Fibroblast of skin of right biceps (primary cell): ENCODE measurements around the gene PIEZO1.

Experiments
- DNase-seq: peaks from one replicate; pipeline ENCODE4 v3.0.0-alpha.2; 2013

The PIEZO1 gene

DNA sequence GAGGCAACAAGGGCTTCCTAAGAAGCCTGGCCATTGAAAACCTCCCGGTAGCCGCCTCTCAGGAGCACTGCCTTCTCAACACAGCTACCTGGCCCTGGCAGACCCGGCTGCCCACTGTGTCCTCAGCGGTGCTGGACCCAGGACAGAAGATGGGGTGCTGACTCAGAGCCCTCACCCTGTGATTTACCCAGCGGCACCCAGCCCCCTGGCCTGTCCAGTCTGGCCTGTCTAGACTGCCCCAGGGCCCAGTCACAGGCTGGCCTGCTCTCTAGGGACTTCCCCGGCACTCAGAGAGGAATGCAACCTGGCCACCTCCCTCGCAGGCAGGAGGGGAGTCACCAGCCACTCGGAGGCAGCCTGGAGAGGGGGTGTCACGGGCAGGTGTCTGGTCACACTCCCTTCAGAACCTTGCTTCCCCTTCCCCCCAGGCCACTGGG lies 20.1 kb downstream of the PIEZO1 start:
- no peak for DNase-seq

DNA sequence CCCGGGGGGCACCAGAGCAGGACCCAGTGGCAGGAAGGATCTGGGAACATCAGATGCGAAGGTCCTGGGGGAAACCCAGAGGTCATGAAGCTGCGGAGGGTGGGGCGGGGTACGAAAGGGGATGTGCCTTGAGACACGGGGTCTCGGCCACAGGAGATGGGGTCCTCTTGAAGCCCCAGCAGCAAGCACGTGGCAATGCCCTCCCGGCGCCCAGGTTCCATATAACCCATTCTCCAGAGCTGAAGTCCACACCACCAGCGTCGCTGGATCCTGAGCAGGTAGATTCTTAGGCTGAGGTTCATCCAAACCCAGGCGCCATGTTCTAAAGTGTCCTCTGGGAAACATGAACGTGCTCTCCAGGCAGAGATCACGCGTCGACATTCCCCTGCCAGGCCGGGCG lies 20.9 kb downstream of the PIEZO1 start:
- DNase-seq = no peak

DNA sequence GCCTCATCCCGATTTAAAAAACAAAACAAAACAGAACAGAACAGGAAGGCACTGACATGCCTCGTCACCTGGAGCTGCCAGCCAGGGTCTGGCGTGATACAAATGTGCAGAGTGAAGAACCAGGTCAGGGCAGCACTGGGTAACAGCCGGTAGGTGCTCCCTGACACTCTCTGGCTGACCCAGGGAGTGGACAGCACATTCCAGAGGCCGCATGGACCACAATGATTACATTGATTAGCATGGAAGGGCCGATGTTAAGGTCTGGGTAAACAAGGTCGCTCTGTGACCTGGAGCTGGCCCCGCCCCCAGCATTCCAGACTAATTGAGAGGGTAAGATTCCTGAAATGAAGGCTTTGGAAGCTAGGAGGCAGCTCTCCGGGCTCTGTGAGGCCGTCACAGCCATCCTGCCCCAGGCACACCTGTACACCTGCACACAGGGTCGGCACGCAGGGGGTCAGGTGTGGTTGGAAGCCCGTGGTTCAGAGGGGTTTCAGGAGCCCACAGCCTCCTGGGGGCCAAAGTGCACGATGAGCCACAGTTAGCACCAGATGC lies 21.4 kb downstream of the PIEZO1 start:
- no peak for DNase-seq

DNA sequence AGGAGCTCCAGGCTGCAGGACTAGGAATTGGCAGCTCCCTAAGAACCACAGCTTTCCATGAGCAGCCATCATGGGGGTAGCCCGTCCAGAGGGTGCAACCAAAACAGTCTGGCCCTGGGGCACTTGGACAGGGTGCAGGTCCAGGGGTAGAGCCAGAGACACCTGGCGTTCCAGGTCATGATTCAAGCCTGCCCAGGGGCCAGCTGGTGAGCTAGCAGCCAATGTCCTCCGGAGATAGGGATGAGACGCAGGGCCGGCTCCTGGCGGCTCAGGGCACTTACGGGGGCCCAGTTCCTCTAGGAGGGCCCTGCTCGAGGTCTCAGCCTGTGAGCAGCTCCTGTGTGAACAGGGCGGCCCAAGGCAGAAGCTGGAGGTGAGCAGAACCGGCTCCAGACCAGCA lies 22.1 kb downstream of the PIEZO1 start:
- no peak for DNase-seq

DNA sequence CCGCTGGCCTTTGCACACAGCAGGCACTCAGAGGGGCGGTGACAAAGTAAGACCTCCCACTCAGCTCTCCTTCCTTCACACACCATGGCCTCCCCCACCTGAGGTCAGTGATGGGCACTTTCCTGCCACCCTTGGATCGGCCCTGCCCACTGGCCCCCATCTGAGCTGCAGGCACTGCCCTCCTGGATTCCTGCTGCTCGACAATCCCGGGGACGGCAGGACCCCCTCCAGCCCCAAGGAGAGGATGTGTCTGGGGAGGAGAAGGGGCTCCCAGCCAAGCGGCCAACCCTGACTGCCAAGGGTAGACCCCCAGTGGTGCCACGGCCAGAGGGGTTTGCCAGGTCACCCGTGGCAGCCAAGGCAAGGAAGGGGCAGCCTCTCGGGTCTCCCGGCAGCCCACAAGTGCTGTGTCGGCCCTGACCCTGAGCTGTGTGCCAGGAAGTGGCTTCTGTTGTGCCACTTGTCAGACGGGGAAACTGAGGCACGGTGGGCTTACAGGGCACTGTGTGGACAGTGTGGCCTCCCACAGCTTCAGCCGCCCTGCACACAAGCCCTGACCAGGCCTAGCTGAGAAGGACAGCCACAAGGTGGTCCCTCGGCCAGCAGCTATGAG lies 22.7 kb downstream of the PIEZO1 start:
- DNase-seq = no peak

DNA sequence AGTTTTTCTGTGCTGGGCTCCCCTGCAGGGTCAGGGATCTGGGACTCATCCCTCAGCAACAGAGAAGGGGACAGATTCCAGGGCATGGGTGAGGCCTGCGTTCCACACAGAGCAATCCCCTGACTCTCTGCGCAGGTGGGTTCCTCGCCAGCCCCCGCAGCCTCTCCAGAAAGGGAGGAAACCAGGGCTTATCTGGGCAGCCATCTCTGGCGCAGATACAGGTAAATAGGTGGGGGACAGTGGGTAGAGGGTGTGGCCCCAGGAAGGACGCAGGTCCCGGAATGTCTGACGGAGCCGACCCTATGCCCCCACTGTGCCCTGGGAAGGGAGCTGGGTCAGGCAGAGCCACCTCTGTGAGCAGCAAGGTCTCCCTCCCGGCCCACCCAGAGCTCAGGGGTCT lies 23.2 kb downstream of the PIEZO1 start:
- no peak for DNase-seq

DNA sequence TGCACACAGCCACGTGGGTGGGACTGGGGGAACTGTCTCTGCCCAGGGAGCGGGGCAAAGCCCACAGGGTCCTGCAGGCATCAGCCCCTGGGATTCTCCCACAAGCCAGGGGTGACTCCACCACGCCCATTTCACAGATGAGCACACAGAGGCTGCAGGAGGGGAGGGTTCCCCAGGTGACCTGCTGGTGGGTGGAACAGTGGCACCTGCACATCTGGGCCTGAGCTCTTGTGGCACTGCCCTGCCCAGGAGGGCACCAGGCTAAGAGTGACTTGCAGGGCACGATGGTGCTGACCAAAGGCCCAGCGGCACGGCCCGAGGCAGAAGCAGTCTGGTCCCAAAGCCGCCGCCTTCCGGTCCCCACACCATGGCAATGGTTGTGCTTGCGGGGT lies 23.9 kb downstream of the PIEZO1 start:
- DNase-seq = no peak

DNA sequence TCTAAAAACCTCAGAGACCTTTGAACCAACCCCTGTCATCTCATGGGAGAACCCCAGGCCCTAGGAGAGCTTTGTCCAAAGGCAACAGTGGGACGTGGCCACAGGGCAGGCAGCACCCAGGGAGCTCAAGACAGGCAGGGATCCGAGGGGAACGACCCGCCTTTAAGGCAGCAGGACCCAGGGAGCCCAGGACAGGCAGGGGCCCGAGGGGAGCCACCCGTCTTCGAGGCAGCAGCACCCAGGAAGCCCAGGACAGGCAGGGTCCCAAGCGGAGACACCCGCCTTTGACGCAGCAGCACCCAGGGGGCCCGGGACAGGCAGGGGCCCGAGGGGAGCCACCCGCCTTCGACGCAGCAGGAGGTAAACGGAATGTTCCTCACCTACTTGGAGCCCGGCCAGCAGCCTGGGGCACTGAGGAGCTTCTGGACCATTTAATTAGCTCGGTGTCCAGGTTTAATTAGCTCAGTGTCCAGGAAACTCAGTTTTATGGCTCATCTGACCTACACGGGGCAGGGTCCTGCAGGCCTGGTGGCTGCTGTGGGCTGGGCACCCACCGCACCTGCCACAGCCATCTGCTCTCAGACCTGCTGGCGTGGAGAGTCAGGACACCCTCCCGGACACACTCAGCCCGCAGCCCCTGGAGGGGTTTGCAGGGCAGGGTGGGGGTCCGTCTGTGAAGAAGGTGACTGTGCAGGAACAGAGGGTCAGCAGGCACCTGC lies 24.4 kb downstream of the PIEZO1 start:
- DNase-seq = no peak

DNA sequence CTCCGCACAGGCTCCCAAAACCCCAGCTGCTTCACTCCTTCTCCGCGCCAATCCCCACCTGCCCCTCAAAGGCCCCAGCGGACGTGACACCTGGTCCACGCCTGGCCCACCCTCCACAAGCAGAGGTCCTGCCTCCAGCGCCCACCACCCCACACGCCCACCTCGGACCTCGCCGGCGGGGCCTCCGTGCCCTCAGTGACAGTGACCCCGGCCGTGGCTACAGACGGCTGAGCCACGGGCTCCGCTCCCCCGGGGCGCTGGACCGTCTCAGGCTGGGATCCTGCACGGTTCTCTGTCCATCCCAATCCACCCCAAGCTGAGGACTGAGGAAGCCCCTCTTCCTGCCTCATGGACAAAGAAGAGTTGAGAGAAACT lies 25.1 kb downstream of the PIEZO1 start:
- no peak for DNase-seq

DNA sequence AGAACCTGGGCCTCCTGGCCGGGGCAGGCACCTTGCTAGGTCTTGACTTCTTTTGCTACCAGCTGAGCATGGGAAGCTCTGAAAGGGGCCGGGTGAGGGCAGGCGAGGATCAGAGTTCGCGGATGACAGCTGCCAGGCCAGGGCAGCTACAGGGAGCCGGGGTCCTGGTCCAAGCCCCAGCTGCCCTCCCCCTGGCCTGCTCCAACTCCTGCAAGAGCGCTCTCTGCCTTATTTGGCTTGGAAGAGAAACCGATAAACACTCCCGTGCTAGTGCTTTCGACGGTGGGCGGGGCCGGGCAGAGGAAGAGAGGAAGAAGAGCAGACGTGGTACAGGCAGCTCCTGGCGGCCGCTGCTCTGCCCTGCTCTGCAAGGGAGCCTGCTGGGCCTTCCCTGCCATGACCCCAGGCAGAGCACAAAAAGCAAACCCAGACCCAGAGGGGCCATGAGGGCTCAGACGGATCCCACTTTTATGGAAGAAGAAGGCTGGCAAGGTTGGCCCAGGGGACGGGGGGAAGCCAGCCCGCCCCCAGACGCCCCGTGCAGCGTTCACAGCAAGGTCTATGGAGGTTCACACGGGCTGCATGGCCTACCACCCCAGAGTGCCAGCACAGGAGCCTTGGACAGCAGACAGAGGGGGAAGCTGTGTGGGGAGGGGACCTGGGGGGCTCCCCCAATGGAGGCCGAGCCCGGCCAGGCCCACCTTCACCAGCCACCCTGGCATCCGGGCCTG lies 25.6 kb downstream of the PIEZO1 start:
- DNase-seq = no peak

DNA sequence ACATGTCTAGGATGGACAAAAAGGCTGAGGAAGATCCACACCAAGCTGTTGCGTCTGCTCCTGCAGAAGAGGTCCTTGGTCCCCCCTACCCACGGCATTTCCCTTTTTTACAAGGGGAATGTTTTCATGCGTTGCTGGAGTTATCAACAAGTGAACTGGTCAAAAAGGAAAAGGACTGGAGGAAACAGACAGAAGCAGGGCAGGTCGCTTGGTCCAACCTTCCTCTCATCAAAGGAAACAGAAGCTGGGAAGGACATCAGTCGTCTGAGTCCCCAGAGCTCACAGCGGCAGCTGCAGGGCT lies 26.1 kb downstream of the PIEZO1 start:
- no peak for DNase-seq

DNA sequence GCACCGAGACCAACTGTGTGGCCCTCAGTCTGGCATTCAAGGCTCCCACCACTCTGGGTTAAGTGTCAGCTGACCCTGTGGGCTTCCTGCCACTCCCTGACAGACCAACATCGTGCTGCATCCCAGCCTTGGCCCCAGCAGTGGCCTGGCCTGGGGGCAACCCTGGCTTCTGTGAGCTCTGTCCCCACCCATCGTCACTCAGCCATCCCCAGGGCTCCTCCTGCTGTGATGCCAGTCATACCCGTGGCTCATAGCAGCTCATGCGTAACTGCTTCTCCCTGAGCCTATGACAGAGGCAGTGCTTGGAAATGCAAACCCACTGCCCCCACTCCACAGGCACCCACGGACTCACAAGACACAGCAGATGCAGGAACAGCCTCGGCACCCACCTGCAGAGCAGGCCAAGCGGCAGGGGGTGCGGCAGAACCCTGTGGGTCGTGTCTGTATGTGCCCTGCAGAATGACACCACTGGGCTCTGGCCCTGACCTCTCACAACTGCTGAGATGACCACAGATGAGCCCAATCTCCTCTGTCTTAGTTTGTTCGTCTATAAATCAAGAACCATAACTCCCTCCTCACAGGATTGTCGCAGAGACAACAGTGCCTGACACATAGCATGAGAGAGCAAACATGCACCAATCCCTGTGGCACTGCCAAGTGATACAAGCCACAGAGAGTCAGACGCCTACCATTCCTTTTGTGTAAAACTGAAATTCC lies 26.6 kb downstream of the PIEZO1 start:
- DNase-seq = no peak

DNA sequence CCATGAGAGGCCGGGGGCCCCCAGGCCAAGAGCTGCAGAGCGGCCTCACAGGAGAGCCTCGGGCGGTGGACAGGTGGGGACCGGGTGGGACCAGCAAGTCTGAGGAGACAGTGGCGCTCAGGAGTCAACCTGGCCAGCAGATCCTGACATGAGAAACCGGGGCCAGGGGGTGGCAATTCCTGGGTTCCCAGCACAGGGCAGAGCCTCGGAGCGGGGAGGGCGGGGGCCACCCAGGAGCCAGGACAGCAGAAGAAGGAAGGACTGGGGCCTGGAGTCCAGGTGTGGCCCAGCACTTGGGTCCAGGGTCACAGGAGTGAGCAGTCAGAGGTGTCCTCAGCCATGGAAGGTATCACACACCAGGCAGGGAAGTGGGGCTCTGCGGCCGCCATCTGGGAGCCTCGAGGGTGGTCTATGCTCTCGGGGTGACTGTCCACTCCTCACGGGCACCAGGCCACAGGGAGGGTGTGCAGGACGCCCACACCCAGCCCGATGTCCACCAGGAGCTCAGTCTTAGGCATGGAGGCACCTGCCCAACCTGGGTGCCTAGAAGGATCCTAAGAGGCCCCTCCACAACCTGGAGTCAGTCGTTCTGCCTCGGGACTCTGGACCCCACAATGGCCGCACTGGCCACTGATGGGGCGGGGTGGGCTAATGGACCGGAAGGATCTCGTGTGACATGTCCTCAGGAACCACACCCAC lies 29.1 kb downstream of the PIEZO1 start:
- no peak for DNase-seq

DNA sequence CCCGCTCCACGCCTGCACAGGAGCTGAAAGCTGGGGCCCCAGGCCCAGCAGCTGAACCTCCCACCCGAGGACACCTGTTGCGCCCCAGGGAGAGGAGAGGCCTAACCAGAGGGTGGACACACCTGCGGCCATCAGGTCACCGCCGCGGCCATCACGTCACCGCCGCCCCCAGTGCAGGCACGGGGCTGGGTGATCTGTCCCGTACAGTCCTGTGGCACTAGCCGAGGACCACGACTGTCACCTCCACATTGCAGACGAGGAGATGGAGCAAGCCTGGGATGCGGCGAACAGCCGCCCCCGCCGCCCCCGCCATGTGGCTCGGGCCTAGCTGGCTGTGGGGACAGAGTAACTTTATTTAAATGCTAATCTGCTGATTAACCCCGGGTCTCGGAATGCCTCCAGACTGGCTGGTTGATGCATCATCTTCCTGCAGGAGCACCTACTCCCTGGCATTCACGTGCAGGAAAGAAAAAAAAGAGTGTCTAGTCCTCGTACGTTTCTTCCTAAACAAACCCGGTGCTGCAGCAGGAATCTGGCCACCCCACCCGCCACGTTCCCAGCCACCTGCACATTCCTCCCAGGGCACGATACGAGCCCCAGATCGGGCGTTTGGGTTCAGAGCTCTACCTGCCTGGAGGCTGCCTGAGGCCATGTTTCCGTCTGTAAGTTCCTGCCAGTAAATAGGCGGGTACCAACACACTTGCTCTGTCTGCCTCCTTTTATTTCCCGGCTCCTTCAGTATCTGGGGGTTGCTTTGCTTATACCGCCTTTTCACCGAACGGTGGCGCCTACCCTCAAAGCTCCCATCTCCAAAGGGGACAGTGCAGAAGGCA lies 29.9 kb downstream of the PIEZO1 start:
- peak; percentile 57 for DNase-seq

DNA sequence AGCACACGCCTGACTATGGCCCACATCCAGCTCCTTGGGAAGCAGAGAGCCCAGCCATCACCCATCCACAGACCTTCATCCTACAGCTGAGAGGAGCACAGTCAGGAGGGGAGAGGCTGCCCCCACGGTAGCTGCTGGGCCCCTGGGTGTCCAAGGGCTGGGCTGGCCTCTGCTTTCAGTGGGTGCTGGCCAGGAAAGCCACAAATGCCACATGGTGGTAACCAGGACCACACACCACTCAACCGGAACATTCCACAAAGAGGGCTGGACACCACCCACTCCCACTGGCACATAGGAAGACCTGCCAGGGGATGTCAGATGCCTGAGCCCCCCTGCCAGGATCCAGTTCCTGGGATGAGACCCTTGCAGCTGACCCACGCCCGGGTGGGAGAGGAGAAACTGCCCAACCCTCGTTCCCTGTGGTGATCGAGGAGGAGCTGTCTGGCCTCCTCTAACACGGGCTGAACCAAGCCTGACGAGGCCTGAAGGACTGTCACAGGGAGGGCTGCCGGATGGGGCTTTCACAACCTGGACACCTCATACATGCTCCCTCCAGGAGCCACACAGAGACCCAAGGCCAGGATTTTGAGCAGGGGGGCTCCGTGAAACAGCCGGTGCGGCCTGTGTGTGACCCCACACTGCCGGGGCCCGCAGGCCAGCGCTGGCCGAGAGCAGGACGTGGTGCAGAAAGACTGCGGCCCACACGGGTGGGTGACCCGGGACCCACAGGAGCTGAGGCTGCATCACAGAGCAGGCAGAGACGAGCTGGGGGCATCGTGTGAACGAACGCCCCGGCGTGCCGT lies 30.7 kb downstream of the PIEZO1 start:
- no peak for DNase-seq

DNA sequence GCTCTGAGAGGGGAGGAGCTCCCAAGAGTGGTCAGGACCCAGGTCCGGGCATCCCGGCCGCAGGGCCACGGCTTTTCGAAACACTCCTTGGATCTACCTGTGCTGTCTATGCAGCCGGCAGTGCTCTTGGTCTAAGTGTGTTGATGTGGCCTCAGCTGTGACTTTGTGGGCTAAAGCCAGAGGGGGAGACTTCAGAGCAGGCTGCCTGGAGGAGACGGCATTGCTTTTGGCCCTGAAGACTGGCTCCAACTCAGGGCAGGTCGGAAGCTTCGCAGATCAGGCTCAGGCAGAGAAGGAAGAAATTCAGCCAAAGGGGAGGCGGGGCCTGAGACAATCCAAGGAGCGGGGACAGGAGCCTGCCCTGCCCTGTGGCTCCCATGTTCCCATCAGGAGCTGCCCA lies 31.4 kb downstream of the PIEZO1 start:
- no peak for DNase-seq

DNA sequence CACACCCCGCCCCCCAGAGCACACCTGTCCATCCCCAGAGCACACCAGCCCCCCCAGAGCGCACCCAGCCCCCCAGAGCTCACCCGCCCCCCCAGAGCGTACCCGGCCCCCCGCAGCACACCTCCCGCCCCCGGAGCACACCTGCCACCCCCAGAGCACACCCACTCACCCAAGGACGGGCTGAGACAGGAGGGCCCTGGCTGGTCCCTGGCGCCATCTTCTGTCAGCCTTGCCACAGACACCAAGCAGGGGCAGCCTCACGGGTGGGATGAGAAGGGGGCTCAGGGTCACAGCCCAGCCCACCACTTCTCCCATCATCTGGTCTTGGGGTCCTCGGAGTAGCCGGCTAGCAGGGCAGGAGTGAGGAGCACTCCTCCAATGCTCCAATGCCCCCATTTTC lies 31.8 kb downstream of the PIEZO1 start:
- no peak for DNase-seq

DNA sequence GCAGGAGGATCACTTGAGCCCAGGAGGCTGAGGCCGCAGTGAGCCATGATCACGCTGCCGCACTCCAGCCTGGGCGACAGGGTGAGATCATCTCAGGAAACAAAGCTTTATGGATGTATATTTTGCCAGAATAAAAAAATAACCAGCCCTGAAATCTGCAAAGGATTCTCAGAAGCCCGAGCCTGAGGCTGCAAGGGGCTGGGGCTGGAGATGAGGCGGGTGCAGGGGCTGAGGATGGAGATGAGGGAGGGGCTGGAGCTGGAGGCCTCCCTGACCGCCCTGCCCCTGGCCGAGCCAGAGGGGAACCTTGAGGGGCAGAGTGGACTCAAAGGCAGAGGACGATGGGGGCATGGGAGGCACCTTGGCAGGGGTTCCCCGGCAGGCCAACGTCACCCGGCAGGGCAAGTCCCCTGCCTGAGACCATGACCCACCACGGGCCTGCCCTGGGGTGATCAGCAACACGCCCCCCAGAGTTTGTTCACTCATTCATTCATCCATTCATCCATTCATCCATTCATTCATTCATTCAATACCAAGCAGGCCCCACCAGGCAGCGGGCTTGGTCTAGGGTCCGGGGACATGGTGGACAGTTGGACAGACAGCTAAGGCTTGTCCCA lies 32.5 kb downstream of the PIEZO1 start:
- no peak for DNase-seq

DNA sequence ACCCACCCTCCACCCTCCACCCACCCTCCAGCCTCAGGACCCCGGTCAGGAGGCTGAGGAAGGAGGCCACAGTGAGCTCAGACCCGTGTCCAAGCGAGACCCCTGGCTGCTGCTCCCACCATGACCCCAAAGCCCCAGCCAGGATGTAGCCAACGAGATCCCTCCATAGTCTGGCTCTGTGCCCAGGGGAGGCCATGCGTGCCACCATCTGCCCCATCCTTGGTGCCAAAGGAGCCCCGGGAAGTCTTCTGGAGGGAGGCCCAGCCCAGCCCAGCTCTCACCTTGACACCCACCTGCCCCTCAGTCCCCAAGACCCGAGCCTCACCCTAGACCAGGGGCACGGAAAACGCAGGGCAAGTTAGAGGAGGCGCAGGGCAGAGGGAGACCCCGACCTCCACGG lies 34.2 kb downstream of the PIEZO1 start:
- no peak for DNase-seq

DNA sequence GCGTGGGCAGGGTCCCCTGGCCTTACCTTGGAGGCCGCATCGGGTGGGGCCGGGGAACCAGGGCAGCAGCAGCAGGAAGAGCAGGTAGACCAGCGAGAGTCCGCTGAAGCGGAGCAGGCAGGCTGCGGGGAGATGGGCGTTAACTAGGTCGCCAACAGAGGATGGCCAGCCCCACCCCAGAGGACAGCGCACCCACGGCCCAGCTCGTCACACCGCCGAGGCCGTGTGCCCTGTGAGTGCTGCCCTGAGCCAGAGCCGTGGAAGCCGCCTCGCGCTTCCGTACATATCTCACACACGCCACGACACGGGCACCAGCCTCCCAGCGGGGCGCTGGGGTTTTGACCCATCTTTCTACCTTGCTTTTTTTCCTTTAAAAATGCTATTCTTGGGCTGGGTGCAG lies 35.7 kb downstream of the PIEZO1 start:
- no peak for DNase-seq

DNA sequence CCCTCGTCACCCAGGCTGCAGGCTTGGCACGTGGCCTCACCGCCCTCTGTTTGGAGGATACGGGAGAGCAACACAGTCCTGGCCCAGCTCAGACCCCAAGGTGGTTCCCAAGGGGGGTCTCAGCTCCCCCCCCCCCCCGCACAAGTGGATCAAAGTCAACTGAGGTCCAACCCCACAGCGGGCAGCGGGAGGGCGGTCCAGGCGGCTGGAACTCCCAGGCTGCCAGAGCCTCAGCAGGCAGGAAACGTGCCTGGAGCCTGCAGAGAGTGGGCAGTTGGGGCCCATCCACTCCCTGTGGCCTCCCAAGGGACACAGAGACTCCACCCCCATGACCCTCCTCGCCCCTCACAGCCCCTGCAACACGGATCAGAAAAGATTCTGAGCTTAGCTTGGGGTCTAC lies 36.7 kb downstream of the PIEZO1 start:
- no peak for DNase-seq
